HepG2 (cell line): ENCODE data around the gene METTL22.

ENCODE experiments used
- ARNT2 ChIP-seq: sonication (generic); formaldehyde crosslinking; IDR thresholded peaks from 2 replicates; pipeline ENCODE4 v1.8.0; 2022; ENCODE audit warnings: mild to moderate bottlenecking, low read depth, missing genetic modification reagents, moderate library complexity
- ATF6 ChIP-seq: sonication (generic); formaldehyde crosslinking; conservative IDR thresholded peaks from 2 replicates; pipeline ENCODE4 v1.4.0; 2020; ENCODE audit warnings: missing genetic modification reagents
- CTCF ChIP-seq: sonication (generic); formaldehyde crosslinking; IDR thresholded peaks from 2 replicates; pipeline ENCODE4 v1.5.0; 2020; ENCODE audit warnings: mild to moderate bottlenecking, missing genetic modification reagents, moderate library complexity
- EZH2 ChIP-seq: conservative IDR thresholded peaks from 2 replicates; pipeline ENCODE4 v1.6.1; 2012; ENCODE audit warnings: mild to moderate bottlenecking, low read depth, low read length, moderate library complexity
- MAFK ChIP-seq, 2 experiments: IDR thresholded peaks in 1 of 2; conservative IDR thresholded peaks in 1 of 2; 2 replicates each; pipeline ENCODE4 v1.6.1; 2011; ENCODE audit warnings: improper control_type of control experiment in 2 of 2, low read length in 2 of 2
- MATR3 ChIP-seq: sonication (generic); formaldehyde crosslinking; IDR thresholded peaks from 2 replicates; pipeline ENCODE4 v1.4.0; 2020; ENCODE audit warnings: missing genetic modification reagents
- NFE2L1 ChIP-seq: sonication (generic); formaldehyde crosslinking; IDR thresholded peaks from 2 replicates; pipeline ENCODE4 v1.4.0; 2020; ENCODE audit warnings: missing genetic modification reagents, mild to moderate bottlenecking, borderline replicate concordance
- POLR2AphosphoS2 ChIP-seq: IDR thresholded peaks from 2 replicates; pipeline ENCODE4 v1.6.1; 2011; ENCODE audit warnings: low read depth, low read length, improper control_type of control experiment
- RAD51 ChIP-seq: fragments of 450-650 bp; IDR thresholded peaks from 2 replicates; pipeline ENCODE4 v1.6.1; 2016; ENCODE audit warnings: borderline replicate concordance
- TFE3 ChIP-seq: IDR thresholded peaks from 2 replicates; pipeline ENCODE4 v1.6.1; 2016
- ZC3H4 ChIP-seq: sonication (generic); formaldehyde crosslinking; IDR thresholded peaks from 2 replicates; pipeline ENCODE4 v1.4.0; 2020; ENCODE audit warnings: missing genetic modification reagents, borderline replicate concordance
- ZNF263 ChIP-seq: sonication (generic); formaldehyde crosslinking; IDR thresholded peaks from 2 replicates; pipeline ENCODE4 v1.4.0; 2020; ENCODE audit warnings: missing genetic modification reagents
- ZNF691 ChIP-seq: sonication (generic); formaldehyde crosslinking; IDR thresholded peaks from 2 replicates; pipeline ENCODE4 v1.4.0; 2020; ENCODE audit warnings: missing genetic modification reagents, low read depth, mild to moderate bottlenecking, borderline replicate concordance
- ZSCAN20 ChIP-seq: sonication (generic); formaldehyde crosslinking; IDR thresholded peaks from 2 replicates; pipeline ENCODE4 v1.4.0; 2020; ENCODE audit warnings: missing genetic modification reagents, mild to moderate bottlenecking, borderline replicate concordance

- TF ChIP-seq MAFK (conservative IDR thresholded peaks at IDR 0.05 in 1 of 2, IDR thresholded peaks at IDR 0.05 in 1 of 2; ENCODE audit: low read length in 2 of 2) (no peak), ARNT2 (CRISPR knock-in tag) (no peak), TFE3 (CRISPR knock-in tag) (no peak), ZNF263 (no peak), EZH2 (no peak), NFE2L1 (CRISPR knock-in tag) (no peak), MATR3 (no peak), CTCF (CRISPR knock-in tag) (no peak), ZNF691 (CRISPR knock-in tag) (no peak), ATF6 (CRISPR knock-in tag) (no peak), POLR2AphosphoS2 (no peak), ZC3H4 (CRISPR knock-in tag) (no peak), ZSCAN20 (CRISPR knock-in tag) (no peak), RAD51 (no peak)
These were observed 25.7 kb upstream of the METTL22 start for GRCh38 chr16:8595783-8596182.
